Measurements from ENCODE around the gene LMAN2L. TPM values are rescaled to one million over a fixed set of nuclear protein-coding genes. Genes with fewer than 3 reads are reported as not detected.
A peak's percentile ranks its signal among the peaks of the same experiment; 100 is the strongest.

Gene LMAN2L
- total and polyA plus RNA-seq, 12 donors = 12.3 to 36.8 (median 15.8) TPM

- no peaks in the 10 kb centered on the region for H3K27me3 ChIP-seq
- intact Hi-C loops (cut with DNase I) = no loop called here
- no peak overlapping the region for H3K4me3 ChIP-seq
- WGBS, 4 donors = 59 to 84% (median 80%) methylated on average over 4 to 9 of the region's 9 CpGs
- H3K27ac ChIP-seq = no peak overlapping the region
- no peaks in the 10 kb centered on the region for H3K4me1 ChIP-seq (replicated peaks in 1 of 2)
- TF ChIP-seq POLR2A (IDR thresholded peaks at IDR 0.05) = no peak
- TF ChIP-seq, protein P1, sequence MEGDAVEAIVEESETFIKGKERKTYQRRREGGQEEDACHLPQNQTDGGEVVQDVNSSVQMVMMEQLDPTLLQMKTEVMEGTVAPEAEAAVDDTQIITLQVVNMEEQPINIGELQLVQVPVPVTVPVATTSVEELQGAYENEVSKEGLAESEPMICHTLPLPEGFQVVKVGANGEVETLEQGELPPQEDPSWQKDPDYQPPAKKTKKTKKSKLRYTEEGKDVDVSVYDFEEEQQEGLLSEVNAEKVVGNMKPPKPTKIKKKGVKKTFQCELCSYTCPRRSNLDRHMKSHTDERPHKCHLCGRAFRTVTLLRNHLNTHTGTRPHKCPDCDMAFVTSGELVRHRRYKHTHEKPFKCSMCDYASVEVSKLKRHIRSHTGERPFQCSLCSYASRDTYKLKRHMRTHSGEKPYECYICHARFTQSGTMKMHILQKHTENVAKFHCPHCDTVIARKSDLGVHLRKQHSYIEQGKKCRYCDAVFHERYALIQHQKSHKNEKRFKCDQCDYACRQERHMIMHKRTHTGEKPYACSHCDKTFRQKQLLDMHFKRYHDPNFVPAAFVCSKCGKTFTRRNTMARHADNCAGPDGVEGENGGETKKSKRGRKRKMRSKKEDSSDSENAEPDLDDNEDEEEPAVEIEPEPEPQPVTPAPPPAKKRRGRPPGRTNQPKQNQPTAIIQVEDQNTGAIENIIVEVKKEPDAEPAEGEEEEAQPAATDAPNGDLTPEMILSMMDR (IDR thresholded peaks at IDR 0.05) = no peak
- peak in 2 of 7 donors; percentile 8 to 9 for DNase-seq
- H3K36me3 ChIP-seq (replicated peaks in 1 of 2) = no peaks in the 10 kb centered on the region
- H3K9me3 ChIP-seq (replicated peaks in 1 of 3) = no peaks in the 10 kb centered on the region
Observed at GRCh38 chr2:96699621-96700020, 40.2 kb downstream of the LMAN2L start.

GRCh38 chr2:96699021-96699420 is 40.8 kb downstream of the LMAN2L start:
- Histone ChIP-seq H3K9me3 (replicated peaks in 1 of 3) (no peaks in the 10 kb centered on the region), H3K27ac (no peak overlapping the region), H3K4me3 (no peak overlapping the region), H3K36me3 (replicated peaks in 1 of 2) (no peaks in the 10 kb centered on the region), H3K27me3 (no peaks in the 10 kb centered on the region), H3K4me1 (replicated peaks in 1 of 2) (no peaks in the 10 kb centered on the region)
- 93 to 100% (median 97%) methylated on average over 5 to 6 of the region's 6 CpGs for WGBS, 4 donors
- TF ChIP-seq POLR2A (IDR thresholded peaks at IDR 0.05) = no peak
- TF ChIP-seq, protein P1 (IDR thresholded peaks at IDR 0.05) = no peak
- intact Hi-C loops (cut with DNase I) = no loop called here
- DNase-seq = no peak

- Histone ChIP-seq H3K9me3 (replicated peaks in 1 of 3) (no peaks in the 10 kb centered on the region), H3K4me1 (replicated peaks in 1 of 2) (no peaks in the 10 kb centered on the region), H3K27me3 (no peaks in the 10 kb centered on the region), H3K36me3 (replicated peaks in 1 of 2) (no peaks in the 10 kb centered on the region), H3K4me3 (no peak overlapping the region), H3K27ac (no peak overlapping the region)
- WGBS, 4 donors = 92 to 98% (median 94%) methylated on average over 10 to 14 of the region's 14 CpGs
- no peak for DNase-seq
- TF ChIP-seq POLR2A (IDR thresholded peaks at IDR 0.05) = no peak
- TF ChIP-seq, protein P1 (IDR thresholded peaks at IDR 0.05) = no peak
- intact Hi-C loops (cut with DNase I) = no loop called here
Observed at GRCh38 chr2:96698221-96698861, 41.5 kb downstream of the LMAN2L start.

GRCh38 chr2:96697476-96697875 is 42.4 kb downstream of the LMAN2L start:
- intact Hi-C loops (cut with DNase I) = no loop called here
- H3K4me3 ChIP-seq = no peak overlapping the region
- DNase-seq = no peak
- no peaks in the 10 kb centered on the region for H3K4me1 ChIP-seq (replicated peaks in 1 of 2)
- 94 to 100% (median 98%) methylated on average over 1 to 2 of the region's 2 CpGs for WGBS, 4 donors
- H3K36me3 ChIP-seq (replicated peaks in 1 of 2) = no peaks in the 10 kb centered on the region
- no peaks in the 10 kb centered on the region for H3K9me3 ChIP-seq (replicated peaks in 1 of 3)
- TF ChIP-seq POLR2A (IDR thresholded peaks at IDR 0.05) = no peak
- TF ChIP-seq, protein P1 (IDR thresholded peaks at IDR 0.05) = no peak
- H3K27ac ChIP-seq = no peak overlapping the region
- H3K27me3 ChIP-seq = no peaks in the 10 kb centered on the region
